ENCODE results near the gene OGDH. TPM values are rescaled to one million over a fixed set of nuclear protein-coding genes. Genes with fewer than 3 reads are reported as not detected.

The OGDH gene
- total RNA-seq, 1 donor from 2014 or later = 73.7 TPM

- no peak for TF ChIP-seq CTCF (IDR thresholded peaks at IDR 0.05; ENCODE audit: insufficient read depth, low read depth, low read length)
- TF ChIP-seq EZH2 (IDR thresholded peaks at IDR 0.05; ENCODE audit: insufficient read depth, low read length) = no peak
- Mint-ChIP-seq H3K9me3 (ENCODE audit: unreplicated experiment) (no peaks in the 10 kb centered on the region), H3K4me3 (ENCODE audit: unreplicated experiment) (no peak overlapping the region), H3K27me3 (ENCODE audit: low read depth, unreplicated experiment) (no peaks in the 10 kb centered on the region), H3K27ac (ENCODE audit: unreplicated experiment) (no peak overlapping the region), H3K4me1 (ENCODE audit: low read depth, unreplicated experiment) (peaks cover 6% of the 10 kb centered on the region), H3K36me3 (ENCODE audit: low read depth, unreplicated experiment) (peaks cover 6% of the 10 kb centered on the region)
- peaks cover 63% of the 10 kb centered on the region for H4K20me1 ChIP-seq (ENCODE audit: insufficient read depth, low read length)
- FAIRE-seq (no peak), DNase-seq (ENCODE audit: low read depth) (no peak)
- H2AFZ ChIP-seq (ENCODE audit: low read depth, low read length) = no peak overlapping the region
- H3K9me3 ChIP-seq (ENCODE audit: insufficient read depth, low read depth, low read length) = no peaks in the 10 kb centered on the region
- H3K79me2 ChIP-seq (ENCODE audit: insufficient read depth, low read length) = peaks cover 53% of the 10 kb centered on the region
- no peak overlapping the region for H3K4me2 ChIP-seq (ENCODE audit: low read length)
- H3K9ac ChIP-seq (ENCODE audit: low read length) = no peak overlapping the region
- H3K27ac ChIP-seq (ENCODE audit: low read depth, low read length) = no peak overlapping the region
- H3K4me1 ChIP-seq (ENCODE audit: insufficient read depth, low read length) = peaks cover 5% of the 10 kb centered on the region
- H3K4me3 ChIP-seq (ENCODE audit: insufficient read depth, low read depth, low read length) = no peak overlapping the region
- no peaks in the 10 kb centered on the region for H3K27me3 ChIP-seq (ENCODE audit: insufficient read depth, low read length)
- H3K36me3 ChIP-seq (ENCODE audit: insufficient read depth, low read length) = peaks cover 6% of the 10 kb centered on the region
Measured at GRCh38 chr7:44755698-44756627, 149.5 kb downstream of the OGDH start.

GRCh38 chr7:44756904-44757303 lies 150.5 kb downstream of the OGDH start:
- no peaks in the 10 kb centered on the region for H3K27me3 ChIP-seq (ENCODE audit: insufficient read depth, low read length)
- no peaks in the 10 kb centered on the region for H3K9me3 ChIP-seq (ENCODE audit: insufficient read depth, low read depth, low read length)
- no peak overlapping the region for H3K9ac ChIP-seq (ENCODE audit: low read length)
- peaks cover 6% of the 10 kb centered on the region for H3K36me3 ChIP-seq (ENCODE audit: insufficient read depth, low read length)
- DNase-seq (ENCODE audit: low read depth) = no peak
- no peak overlapping the region for H3K4me3 ChIP-seq (ENCODE audit: insufficient read depth, low read depth, low read length)
- H3K4me2 ChIP-seq (ENCODE audit: low read length) = no peak overlapping the region
- H2AFZ ChIP-seq (ENCODE audit: low read depth, low read length) = no peak overlapping the region
- peaks cover 43% of the 10 kb centered on the region for H3K79me2 ChIP-seq (ENCODE audit: insufficient read depth, low read length)
- Mint-ChIP-seq H3K27me3 (ENCODE audit: low read depth, unreplicated experiment) (no peaks in the 10 kb centered on the region), H3K27ac (ENCODE audit: unreplicated experiment) (no peak overlapping the region), H3K36me3 (ENCODE audit: low read depth, unreplicated experiment) (peaks cover 6% of the 10 kb centered on the region), H3K4me1 (ENCODE audit: low read depth, unreplicated experiment) (peaks cover 1% of the 10 kb centered on the region), H3K9me3 (ENCODE audit: unreplicated experiment) (no peaks in the 10 kb centered on the region), H3K4me3 (ENCODE audit: unreplicated experiment) (no peak overlapping the region)
- no peak for FAIRE-seq
- TF ChIP-seq EZH2 (IDR thresholded peaks at IDR 0.05; ENCODE audit: insufficient read depth, low read length) (no peak), CTCF (IDR thresholded peaks at IDR 0.05; ENCODE audit: insufficient read depth, low read depth, low read length) (no peak)
- no peaks in the 10 kb centered on the region for H3K4me1 ChIP-seq (ENCODE audit: insufficient read depth, low read length)
- peaks cover 54% of the 10 kb centered on the region for H4K20me1 ChIP-seq (ENCODE audit: insufficient read depth, low read length)
- no peak overlapping the region for H3K27ac ChIP-seq (ENCODE audit: low read depth, low read length)

- no peaks in the 10 kb centered on the region for H3K9me3 ChIP-seq (ENCODE audit: insufficient read depth, low read depth, low read length)
- FAIRE-seq = no peak
- peaks cover 8% of the 10 kb centered on the region for H3K36me3 Mint-ChIP-seq (ENCODE audit: low read depth, unreplicated experiment)
- peaks cover 50% of the 10 kb centered on the region for H4K20me1 ChIP-seq (ENCODE audit: insufficient read depth, low read length)
- H3K79me2 ChIP-seq (ENCODE audit: insufficient read depth, low read length) = peaks cover 39% of the 10 kb centered on the region
- no peaks in the 10 kb centered on the region for H3K27me3 ChIP-seq (ENCODE audit: insufficient read depth, low read length)
- H3K4me2 ChIP-seq (ENCODE audit: low read length) = no peak overlapping the region
- H2AFZ ChIP-seq (ENCODE audit: low read depth, low read length) = no peak overlapping the region
- H3K9ac ChIP-seq (ENCODE audit: low read length) = no peak overlapping the region
- H3K9me3 Mint-ChIP-seq (ENCODE audit: unreplicated experiment) = no peaks in the 10 kb centered on the region
- H3K36me3 ChIP-seq (ENCODE audit: insufficient read depth, low read length) = peaks cover 7% of the 10 kb centered on the region
- H3K4me1 Mint-ChIP-seq (ENCODE audit: low read depth, unreplicated experiment) = peaks cover 1% of the 10 kb centered on the region
- TF ChIP-seq CTCF (IDR thresholded peaks at IDR 0.05; ENCODE audit: insufficient read depth, low read depth, low read length) = no peak
- no peak for TF ChIP-seq EZH2 (IDR thresholded peaks at IDR 0.05; ENCODE audit: insufficient read depth, low read length)
- H3K27ac Mint-ChIP-seq (ENCODE audit: unreplicated experiment) = no peak overlapping the region
- H3K27me3 Mint-ChIP-seq (ENCODE audit: low read depth, unreplicated experiment) = no peaks in the 10 kb centered on the region
- no peak overlapping the region for H3K4me3 Mint-ChIP-seq (ENCODE audit: unreplicated experiment)
- no peak overlapping the region for H3K27ac ChIP-seq (ENCODE audit: low read depth, low read length)
- no peak for DNase-seq (ENCODE audit: low read depth)
- H3K4me1 ChIP-seq (ENCODE audit: insufficient read depth, low read length) = no peaks in the 10 kb centered on the region
- H3K4me3 ChIP-seq (ENCODE audit: insufficient read depth, low read depth, low read length) = no peak overlapping the region
Measured at GRCh38 chr7:44757311-44757710, 150.9 kb downstream of the OGDH start.
